Stromal cell of bone marrow (primary cell): ENCODE data around the gene ITGAE.
A peak's percentile ranks its signal among the peaks of the same experiment; 100 is the strongest.
"Not testable (repeated sequence)": the region's sequence is repeated elsewhere in the genome, so short reads cannot be mapped to it uniquely, and the experiment has no call there.

Experiments
- DNase-seq: peaks from one replicate; pipeline ENCODE4 v3.0.0-alpha.2; 2012; ENCODE audit warnings: low read depth

ITGAE gene

DNA sequence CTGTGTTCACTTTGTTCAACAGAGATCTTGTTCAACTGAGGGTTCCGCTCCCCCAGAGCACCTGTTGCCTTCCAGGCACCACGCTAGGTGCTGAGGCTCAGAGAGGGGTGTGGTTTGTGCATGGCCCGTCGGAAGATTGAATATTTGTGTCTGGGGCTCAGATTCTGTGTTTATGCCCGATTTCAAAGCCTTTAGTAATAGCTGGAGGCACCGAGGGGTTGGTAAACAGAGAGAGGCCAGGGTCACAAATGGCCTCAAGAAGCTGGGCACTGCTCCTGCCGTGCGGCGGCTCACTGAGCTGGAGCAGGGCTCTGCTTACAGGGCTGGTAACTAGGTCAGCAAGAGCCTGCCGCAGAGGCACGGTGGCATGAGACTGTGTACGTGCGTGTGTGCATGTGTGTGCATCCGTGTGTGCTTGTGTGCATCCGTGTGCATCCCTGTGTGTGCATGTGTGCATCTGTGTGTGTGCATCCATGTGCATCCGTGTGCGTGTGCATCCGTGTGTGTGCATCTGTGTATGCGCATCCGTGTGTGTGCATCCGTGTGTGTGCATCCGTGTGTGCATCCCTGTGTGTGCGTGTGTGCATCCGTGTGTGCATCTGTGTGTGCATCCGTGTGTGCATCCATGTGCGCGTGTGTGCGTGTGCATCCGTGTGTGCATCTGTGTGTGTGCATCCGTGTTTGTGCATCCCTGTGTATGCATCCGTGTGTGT, 5.4 kb downstream of the ITGAE start:
- DNase-seq = no peak

DNA sequence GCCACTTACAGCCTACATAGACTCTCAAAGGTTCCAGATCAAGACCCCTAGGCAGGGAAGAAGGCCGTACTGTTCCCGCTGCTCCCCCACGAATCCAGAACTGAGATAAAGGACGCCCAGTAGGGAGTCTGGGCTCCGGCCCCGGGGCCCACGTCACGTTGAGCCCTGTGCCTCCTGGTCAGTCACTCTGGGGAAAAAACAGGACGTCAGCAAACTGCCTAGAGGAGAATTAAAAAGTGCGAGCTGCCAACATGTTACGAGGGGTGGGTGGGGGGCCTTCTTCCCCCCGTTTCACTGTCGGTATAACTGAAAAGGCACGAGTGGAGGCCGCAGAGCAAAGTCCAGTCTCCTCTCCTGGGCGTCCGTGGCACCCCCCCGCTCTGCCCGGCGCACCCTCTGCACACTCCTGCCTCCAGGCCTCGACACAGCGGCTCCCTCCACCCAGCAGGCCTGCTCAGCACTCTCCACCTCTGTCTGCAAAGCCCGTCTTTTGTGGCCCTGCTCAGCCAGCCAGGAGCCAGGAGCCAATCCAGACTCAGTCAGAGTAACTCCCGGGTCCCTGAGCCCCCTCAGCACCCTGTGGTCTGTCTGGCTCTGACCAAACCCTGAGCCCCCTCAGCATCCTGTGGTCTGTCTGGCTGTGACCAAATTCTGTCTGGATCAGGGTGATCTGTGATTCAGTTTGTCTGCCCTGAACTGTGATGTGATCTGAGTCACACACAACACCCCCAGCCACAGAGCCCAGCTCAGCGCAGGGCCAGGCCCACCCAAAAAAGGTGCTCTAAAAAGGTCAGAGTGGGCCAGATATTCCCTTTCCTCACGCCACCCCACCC, 6.2 kb downstream of the ITGAE start:
- no peak for DNase-seq

DNA sequence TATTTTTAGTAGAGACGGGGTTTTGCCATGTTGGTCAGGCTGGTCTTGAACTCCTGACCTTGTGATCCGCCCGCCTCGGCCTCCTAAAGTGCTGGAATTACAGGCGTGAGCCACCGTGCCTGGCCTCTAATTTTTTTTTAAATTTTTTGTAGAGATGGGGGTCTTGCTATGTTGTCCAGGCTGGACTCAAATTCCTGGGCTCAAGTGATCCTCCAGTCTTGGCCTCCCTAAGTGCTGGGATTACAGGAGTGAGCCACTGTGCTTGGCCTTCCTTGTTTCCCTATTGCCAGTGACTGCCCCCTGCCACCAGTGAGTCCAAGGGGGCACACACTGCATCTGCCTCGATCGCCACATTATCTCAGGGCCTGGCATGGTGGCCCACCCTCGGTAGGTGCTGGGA, 6.8 kb downstream of the ITGAE start:
- not testable (repeated sequence) for DNase-seq

DNA sequence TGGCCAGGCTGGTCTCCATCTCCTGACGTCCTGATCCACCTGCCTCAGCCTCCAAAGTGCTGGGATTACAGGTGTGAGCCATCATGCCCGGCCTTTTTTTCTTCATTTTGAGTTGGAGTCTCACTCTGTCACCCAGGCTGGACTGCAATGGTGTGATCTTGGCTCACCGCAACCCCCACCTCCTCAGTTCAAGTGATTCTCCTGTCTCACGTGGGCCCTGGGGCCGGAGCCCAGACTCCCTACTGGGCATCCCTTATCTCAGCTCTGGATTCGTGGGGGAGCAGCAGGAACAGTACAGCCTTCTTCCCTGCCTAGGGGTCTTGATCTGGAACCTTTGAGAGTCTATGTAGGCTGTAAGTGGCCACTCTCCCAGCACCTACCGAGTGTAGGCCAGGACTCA, 7.7 kb downstream of the ITGAE start:
- not testable (repeated sequence) for DNase-seq

DNA sequence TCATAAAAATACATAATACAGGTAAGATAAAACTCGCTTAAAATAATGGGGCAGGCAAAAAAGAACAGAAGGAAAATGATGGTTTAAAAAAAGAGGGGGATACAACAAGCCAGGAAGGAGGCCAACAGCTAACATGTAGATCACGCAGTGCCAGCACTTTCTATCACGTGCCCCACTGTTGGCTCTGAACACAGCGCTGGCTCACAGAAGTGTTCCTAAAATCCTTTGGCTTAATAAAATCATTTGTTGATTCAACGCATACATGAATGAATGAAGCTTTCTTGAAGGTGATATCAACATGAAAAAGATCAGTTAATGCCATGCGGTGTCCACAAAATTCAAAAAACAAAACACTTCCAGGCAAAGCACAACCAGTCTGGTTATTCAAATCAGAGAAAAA, 8.5 kb downstream of the ITGAE start:
- no peak for DNase-seq

DNA sequence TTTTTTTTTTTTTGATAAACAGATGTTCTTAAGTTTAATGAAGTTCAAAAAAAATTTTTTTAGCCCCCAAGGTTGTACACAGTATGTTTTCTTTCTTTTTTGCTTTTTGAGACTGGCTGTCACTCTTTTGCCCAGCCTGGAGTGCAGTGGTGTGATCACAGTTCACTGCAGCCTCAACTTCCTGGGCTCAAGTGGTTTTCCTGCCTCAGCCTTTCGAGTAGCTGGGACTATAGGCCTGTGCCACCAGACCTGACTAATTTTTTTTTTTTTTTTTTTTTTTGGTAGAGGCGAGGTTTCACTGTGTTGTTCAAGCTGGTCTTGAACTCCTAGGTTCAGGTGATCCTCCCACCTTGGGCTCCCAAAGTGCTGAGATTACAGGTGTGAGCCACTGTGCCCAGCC, 12.8 kb downstream of the ITGAE start:
- DNase-seq = no peak

DNA sequence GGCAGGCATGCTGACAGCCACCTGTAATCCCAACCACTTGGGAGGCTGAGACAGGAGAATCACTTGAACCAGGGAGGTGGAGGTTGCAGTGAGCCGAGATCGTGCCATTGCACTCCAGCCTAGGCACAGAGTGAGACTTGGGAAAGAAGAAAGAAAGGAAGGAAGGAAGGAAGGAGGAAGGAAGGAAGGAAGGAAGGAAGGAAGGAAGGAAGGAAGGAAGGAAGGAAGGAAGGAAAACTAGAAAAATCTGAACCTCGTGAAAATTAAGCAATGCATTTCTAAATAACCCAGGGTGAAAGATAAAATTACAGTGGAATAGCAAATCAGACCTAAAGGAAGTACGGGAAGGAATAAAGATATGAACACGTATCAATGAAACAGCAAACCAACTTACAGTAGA, 15.7 kb downstream of the ITGAE start:
- not testable (repeated sequence) for DNase-seq

DNA sequence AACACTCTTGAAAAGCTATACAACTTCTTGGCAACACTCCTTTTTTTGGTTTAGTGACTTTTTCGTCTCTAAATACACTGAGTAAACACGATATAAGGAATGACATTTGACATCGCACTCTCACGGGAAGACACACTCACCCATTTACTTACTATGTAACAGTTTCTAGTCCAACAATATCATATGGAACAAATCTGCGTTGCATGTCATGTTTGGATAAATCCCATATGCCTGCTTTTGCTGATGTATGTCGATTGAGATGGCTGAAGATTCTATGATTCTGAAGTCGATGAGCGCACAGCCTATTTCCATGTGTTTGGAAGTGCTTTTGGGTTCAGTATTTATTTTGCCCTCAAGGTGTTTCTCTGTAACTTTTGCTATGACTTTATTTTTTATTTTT, 18.2 kb downstream of the ITGAE start:
- no peak for DNase-seq

DNA sequence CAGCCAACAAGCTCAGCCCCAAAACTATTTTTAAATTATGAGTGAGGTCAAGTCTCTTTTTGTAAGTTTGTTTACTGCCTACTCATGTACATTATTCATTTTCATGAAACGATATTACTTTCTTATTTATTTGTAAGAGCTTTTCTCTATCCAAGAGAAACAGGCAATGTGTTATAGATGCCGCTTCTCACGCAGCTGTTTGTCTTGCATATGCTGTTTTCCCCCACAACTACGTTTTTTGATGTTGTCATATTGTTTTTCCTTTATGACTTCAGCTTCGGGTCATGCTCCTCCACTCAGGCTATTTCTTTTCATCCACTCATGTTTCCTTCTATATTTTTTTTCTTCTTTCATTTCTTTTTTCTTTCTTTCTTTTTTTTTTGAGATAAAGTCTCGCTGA, 20.0 kb downstream of the ITGAE start:
- no peak for DNase-seq

DNA sequence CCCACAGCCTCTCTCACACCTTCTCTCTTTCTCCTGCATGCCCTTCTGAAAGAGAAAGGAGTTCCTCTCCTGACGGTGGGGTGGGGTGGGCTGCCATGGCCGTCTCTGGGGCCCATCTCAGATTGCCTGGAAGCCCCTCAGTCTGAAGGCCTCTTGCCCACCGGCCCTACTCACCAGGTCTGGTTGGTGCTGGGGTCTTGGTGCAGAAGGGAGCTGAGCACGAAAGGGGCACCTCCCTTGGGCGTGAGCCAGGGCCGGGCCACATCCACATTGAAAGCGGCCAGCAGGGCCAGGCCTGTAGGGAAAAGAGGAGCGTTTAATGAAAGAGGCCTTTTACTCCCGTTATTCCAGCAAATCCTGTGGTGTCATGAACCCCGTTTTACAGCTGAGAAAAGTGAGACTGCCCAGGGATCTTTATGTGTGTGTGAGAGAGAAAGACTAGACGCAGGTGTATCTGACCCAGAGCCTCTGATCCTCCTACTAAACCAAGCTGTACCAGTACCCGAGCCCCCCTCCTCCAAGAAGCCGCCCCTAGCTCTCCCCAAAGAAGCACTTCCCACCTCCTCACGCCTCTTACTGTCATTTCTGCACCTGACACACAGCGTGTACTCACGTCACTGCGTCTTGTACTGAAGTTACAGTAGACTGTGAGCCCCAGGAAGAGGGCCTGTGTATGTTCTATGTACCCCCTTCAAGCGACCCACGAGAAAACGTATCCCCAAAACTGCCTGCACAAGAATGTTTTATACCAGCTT, 23.4 kb downstream of the ITGAE start:
- no peak for DNase-seq

DNA sequence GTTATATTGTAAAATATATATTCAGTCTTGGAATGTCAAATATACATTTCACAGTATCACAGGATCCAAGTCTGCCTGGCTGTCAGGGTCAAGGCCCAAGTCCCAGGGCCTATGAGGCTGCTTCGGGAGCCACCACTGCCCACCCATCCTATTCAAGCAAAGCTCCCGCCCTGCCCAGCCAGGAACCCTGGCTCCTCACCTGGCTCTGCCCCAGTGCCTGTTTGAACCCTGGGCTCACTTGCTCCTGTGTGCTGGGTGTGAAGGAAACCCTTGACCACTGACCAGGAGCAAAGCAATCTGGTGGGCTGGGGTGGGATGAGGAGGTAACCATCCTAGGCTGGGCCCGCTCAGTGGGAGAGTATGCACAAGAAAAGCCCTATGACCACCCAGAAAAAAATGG, 27.0 kb downstream of the ITGAE start:
- DNase-seq = no peak

DNA sequence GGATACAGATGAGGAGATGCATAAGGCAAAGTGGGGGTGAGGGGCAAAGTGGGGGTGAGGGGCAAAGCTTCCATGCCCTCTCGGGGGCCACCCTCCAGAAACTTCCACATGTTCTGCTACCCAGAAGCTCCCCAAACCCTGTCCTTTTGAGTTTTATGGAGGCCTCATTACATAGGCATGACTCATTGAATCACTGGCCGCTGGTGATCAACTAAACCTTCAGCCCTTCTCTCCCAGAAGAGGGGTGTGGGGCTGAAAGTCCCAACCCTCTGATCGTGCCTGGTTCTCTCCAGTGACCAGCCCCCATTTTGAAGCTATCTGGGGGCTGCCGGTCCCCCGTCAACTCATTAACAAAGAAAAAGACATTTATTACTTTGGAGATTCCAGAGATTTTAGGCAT, 27.5 kb downstream of the ITGAE start:
- peak; percentile 31 for DNase-seq

DNA sequence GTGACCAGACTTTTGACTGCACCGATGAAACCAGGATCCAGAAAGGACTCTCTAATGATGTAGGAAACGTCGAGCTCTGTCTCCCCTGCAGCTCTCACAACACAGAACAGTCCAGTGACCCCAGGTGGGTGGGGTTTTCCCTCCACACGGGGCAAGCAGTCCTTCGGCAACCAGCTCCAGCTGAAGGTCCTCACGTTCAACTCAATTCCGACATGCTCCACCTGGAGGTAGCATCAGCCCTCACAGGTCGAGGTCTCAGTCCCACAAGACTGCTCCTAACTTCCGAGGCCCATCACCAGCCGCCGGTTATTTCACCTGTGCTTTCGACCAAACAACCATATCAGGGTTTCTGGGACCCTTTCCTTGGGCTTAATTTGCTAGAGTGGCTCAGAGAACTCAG, 28.2 kb downstream of the ITGAE start:
- no peak for DNase-seq

DNA sequence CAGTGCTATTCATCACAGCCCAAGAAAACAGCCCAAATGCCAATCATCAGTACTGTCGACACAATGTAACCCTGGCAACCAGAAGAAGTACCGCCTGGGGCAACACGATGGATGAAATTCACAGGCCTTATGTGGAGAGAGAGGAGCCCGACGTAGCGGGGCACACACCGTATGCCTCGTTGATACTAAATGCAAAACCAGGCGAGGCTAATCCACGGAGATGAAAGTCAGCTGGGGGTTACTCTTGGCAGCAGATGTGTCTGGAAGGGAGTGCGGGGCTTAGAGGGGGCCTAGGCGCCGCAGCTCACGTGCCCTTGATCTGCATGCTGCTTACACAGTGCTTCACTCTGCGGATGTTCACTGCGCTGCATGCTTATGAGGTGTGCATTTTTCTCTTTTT, 29.8 kb downstream of the ITGAE start:
- DNase-seq = no peak

DNA sequence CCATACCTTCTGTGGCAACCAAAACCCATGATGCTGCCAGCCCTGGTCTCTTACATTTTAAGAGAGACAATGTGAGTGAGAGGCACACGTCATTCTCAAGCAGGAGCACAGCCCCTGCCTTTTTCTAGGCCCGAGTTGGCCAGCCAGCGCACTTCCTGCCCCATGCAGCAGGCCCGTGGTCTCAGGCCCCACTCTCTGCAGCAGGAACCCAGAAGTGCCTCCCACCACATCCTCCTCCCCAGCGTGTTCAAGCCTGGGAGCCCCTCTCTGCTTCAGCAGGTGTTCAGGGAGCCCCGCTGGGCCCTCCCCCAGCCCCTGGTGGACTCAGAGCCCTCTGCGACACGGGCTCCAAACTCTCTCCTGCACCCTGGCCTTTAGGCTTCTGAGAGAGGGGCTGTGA, 30.5 kb downstream of the ITGAE start:
- DNase-seq = no peak

DNA sequence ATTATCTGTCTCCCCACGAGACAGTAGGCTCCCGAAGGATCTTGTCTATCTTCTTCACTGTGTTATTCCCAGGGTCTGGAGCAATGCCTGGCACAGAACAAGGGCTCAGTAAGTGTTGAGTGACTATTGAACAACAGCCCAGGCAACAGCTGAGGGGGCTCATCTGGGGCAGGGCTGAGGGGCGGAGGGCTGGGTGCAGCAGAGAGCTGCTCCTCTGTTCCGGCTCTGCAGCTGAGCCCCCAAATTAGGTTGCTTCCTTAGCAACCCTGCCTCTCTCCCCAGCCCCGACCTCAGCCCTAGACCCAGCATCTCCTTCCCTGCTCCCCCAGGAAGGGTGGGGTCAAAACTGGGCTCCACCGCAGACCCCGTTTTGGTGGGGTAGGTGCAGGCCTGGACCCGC, 32.2 kb downstream of the ITGAE start:
- no peak for DNase-seq

DNA sequence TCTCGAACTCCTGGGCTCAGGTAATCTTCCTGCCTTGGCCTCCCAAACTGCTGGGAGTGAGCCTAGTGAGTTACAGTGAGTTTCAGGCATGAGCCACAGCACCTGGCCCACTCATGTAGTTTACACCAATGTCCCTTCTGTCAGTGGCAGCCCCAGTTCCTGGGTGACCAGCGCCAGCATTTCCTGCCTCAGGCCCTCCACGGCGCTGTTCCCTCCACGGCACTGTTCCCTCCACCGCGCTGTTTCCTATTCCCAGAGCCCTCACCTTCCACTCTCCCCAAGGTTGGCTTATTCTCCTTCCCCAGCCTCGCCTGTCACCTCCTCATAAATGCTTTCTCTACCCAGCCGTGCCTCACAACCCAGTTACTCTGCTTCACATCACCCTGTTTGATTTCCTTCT, 32.6 kb downstream of the ITGAE start:
- DNase-seq = no peak

DNA sequence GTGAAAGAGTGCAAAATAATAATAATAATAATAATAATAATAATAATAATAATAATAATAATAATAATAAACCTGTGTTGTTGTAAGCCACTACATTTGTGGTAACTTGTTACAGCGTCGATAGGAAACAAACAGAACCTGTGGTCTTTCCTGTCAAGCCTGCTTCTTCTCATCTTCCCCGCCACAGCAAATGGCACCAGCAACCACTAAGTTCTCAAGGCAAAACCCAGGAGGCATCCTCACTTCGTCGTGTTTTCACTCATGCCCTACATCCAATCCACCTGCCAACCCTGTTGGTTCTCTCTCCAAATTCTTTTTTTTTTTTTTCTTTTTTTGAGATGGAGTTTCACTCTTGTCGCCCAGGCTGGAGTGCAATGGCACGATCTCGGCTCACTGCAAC, 34.2 kb downstream of the ITGAE start:
- DNase-seq = no peak

DNA sequence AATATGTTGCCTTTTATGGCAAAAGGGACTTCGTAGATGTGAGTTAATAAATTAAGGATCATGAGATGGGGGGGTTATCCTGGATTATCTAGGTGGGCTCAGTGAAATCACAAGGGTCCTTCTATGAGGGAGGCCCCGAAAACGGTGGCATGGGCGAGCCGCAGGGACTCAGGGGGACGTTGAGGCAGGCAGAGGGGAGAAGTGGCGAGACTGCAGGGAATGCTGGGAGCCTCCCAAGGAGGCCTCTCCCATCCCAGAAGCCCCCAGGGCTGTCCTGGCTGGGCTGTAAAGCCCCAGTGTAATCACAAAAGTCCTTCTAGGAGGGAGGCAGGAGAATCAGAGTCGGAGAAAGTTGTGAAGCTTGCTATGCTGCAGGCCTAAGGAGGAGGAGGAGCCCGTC, 35.0 kb downstream of the ITGAE start:
- DNase-seq = no peak

DNA sequence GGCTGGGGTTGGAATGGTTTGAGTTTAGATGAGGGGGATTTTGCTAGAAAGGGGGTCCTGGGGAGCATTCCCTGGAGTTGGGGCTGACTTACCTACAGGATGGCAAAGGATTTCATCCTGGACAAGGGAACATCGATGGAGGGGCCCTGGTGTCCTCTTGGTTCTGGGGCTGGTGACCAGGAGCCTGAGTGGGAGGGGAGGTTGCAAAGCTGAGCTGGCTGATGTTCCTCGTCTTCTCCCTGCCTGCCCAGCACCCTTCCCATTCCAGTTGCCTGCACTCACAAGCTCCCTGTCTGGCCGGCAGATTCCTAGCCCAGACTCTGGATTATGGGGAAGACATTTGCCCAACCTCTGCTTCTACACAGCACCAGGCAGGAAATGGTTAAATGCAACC, 37.2 kb downstream of the ITGAE start:
- DNase-seq = no peak

DNA sequence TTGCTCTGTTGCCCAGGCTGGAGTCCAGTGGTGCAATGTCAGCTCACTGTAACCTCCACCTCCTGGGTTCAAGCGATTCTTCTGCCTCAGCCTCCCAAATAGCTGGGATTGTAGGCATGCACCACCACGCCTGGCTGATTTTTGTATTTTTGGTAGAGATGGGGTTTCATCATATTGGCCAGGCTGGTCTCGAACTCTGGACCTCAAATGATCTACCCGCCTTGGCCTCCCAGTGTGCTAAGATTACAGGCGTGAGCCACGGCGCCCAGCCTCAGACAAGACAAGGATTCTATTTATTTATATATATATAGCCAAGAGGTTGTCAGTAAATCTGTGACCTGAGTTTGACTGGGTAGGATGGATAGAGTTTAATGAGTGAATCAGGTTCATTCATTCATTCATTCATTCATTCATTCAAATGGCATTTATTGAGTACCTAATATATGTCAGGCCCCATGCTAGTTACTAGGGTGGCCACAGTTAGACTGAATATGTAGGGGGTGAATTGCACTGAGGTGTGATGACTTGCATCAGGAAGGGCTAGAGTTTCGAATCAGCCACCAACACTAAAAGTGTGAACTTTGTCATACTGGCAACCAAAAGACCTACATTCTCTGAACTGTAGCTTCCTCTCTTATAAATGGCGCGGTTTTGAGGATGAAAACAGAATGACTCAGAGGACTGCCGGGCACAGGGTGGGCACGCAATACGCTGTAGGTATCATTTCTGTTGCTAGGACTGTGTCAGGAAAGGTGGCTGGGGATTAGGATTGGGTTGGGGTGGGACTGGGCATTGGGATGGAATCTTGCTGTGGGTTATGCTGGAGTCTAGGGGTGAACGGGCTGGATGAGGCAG, 37.8 kb downstream of the ITGAE start:
- DNase-seq = no peak

DNA sequence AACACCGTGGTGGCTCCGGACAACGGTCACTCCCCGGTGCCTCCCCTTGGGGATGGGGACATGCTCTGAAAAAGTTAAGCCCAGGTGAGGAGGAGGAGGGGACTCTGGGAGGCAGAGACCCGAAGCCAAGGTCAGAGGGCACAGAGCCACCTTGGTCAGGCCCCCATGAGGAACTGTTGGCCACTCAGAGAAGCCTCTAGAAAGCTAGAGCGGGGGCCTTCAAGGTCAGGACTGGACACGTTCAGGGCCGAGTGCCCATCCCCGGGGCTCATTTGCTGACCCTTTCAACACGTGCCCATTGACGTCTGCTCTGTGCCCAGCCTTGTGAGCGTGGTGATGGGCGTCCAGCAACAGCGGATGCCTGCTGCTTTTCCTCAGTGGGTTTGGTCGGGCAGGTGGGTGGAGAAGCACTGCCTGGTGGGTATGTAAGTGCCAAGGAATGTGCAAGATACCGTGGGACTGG, 39.0 kb downstream of the ITGAE start:
- DNase-seq = no peak
